Neutrophil (primary cell): ENCODE measurements around the gene PLEKHA7.

ENCODE experiments used
- H3K27ac ChIP-seq: fragments of 200-600 bp; sonication (generic); 2 replicates; pipeline ENCODE4 v1.5.1; 2016; ENCODE audit warnings: mild to moderate bottlenecking, moderate library complexity
- H3K27me3 ChIP-seq: fragments of 200-600 bp; sonication (generic); 2 replicates; pipeline ENCODE4 v1.6.0; 2016; ENCODE audit warnings: mild to moderate bottlenecking
- H3K36me3 ChIP-seq: fragments of 200-600 bp; sonication (generic); 2 replicates; pipeline ENCODE4 v1.5.1; 2017
- H3K4me1 ChIP-seq, 2 experiments: fragments of 200-600 bp in 1 of 2; sonication (generic) in 1 of 2; 1 replicate in 1 of 2; 2 replicates in 1 of 2; pipeline versions ENCODE4 v1.5.1 to v1.6.1; 2013 to 2016; ENCODE audit warnings: low read depth in 1 of 2, low read length in 1 of 2, mild to moderate bottlenecking in 1 of 2, moderate library complexity in 1 of 2; ENCODE audit not compliant: control insufficient read depth in 1 of 2, insufficient read depth in 1 of 2
- H3K4me3 ChIP-seq, 2 experiments: fragments of 200-600 bp in 1 of 2; sonication (generic) in 1 of 2; 1 replicate in 1 of 2; 2 replicates in 1 of 2; pipeline ENCODE4 v1.5.1; 2013 to 2016; ENCODE audit warnings: low read depth in 1 of 2, low read length in 1 of 2, mild to moderate bottlenecking in 1 of 2, moderate library complexity in 1 of 2
- H3K9me3 ChIP-seq: fragments of 200-600 bp; sonication (generic); 2 replicates; pipeline ENCODE4 v1.5.1; 2016
- TF ChIP-seq, protein P1 (sequence below): fragments of 200-600 bp; sonication (generic); IDR thresholded peaks from 2 replicates; pipeline ENCODE4 v1.5.1; 2016; ENCODE audit warnings: antibody characterized with exemption

Gene PLEKHA7

DNA sequence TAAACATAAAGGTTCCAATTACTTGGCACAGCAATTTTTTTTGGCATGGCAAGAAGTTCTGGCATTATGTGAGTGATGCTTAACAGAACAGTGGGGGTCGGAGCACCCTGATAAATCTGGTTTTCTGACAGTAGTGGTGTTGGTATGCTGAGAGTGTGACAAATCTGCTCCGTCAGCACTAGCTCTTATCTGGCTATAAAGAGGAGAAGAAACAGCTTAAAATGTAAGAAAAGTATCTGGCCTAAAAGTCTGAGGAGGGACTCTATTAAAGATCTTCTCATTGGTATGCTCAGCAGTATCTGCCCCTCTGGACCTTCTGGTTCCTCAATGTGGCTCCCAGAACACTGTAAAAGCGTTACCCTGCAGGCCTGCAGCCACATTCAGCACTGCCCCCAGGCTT is 137.4 kb downstream of the PLEKHA7 start:
- no peak overlapping the region for H3K4me3 ChIP-seq
- no peaks in the 10 kb centered on the region for H3K9me3 ChIP-seq
- no peak overlapping the region for H3K27ac ChIP-seq
- no peaks in the 10 kb centered on the region for H3K36me3 ChIP-seq
- no peaks in the 10 kb centered on the region for H3K4me1 ChIP-seq
- TF ChIP-seq, protein P1, sequence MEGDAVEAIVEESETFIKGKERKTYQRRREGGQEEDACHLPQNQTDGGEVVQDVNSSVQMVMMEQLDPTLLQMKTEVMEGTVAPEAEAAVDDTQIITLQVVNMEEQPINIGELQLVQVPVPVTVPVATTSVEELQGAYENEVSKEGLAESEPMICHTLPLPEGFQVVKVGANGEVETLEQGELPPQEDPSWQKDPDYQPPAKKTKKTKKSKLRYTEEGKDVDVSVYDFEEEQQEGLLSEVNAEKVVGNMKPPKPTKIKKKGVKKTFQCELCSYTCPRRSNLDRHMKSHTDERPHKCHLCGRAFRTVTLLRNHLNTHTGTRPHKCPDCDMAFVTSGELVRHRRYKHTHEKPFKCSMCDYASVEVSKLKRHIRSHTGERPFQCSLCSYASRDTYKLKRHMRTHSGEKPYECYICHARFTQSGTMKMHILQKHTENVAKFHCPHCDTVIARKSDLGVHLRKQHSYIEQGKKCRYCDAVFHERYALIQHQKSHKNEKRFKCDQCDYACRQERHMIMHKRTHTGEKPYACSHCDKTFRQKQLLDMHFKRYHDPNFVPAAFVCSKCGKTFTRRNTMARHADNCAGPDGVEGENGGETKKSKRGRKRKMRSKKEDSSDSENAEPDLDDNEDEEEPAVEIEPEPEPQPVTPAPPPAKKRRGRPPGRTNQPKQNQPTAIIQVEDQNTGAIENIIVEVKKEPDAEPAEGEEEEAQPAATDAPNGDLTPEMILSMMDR, result no peak
- peaks cover 8% of the 10 kb centered on the region for H3K27me3 ChIP-seq

GRCh38 chr11:16876053-16876752 is 138.0 kb downstream of the PLEKHA7 start:
- no peaks in the 10 kb centered on the region for H3K36me3 ChIP-seq
- TF ChIP-seq, protein P1, result no peak
- H3K4me3 ChIP-seq, result no peak overlapping the region
- H3K9me3 ChIP-seq, result no peaks in the 10 kb centered on the region
- no peak overlapping the region for H3K27ac ChIP-seq
- peaks cover 8% of the 10 kb centered on the region for H3K27me3 ChIP-seq
- H3K4me1 ChIP-seq, result no peaks in the 10 kb centered on the region

DNA sequence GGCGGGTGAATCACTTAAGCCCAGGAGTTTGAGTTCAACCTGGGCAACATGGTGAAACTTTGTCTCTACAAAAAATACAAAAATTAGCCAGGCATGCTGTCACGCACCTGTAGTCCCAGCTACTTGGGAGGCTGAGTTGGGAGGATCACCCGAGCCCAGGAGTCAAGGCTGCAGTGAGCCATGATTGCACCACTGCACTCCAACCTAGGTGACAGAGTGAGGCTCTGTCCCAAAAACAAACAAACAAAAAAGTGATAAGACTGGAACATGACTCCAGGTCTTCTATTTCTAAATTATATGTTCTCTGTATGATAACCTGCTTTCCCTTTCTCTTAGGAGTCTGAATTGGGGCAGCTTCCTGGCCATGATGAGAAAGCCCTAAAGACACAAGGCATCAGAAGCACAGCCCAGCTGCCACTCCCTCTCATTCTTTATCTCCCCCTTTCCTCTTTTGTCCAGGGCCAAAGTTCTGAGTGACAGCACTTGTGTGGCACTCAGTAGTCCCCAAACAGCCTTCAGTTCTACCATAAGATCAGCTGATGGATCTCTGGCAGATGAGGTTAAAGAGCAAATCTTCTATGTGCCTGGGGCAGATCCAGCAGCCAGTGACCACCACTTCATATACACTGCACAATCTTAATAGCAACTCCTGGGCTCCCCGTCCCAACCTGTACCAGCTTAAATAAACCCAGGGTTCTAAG is 139.8 kb downstream of the PLEKHA7 start:
- Histone ChIP-seq H3K9me3 (no peaks in the 10 kb centered on the region), H3K27me3 (peaks cover 8% of the 10 kb centered on the region), H3K27ac (no peak overlapping the region), H3K4me1 (no peaks in the 10 kb centered on the region), H3K36me3 (no peaks in the 10 kb centered on the region), H3K4me3 (no peak overlapping the region)
- TF ChIP-seq, protein P1, result no peak

DNA sequence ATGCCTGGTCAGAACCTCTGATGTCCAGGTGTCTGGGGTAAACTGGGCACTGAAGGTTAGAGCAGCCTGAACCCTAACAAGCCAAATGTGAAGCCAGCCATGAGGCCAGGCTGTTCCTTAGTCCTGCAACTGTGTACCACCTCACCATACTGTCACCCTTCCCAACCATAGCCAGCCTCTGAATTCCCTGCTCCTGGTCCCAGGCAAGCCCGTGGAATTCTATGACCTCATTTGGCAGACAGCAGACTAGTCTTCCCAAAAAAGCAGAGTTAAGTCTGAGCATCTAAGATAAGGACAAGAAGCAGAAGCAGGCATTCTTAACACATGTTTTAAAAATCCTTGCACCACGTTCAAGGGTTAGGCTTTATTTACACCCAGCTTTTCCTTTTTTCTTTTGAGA is 140.9 kb downstream of the PLEKHA7 start:
- H3K36me3 ChIP-seq, result no peaks in the 10 kb centered on the region

GRCh38 chr11:16871368-16871767 is 142.8 kb downstream of the PLEKHA7 start:
- no peaks in the 10 kb centered on the region for H3K27me3 ChIP-seq
- H3K4me1 ChIP-seq, result no peaks in the 10 kb centered on the region
- no peaks in the 10 kb centered on the region for H3K36me3 ChIP-seq
- no peaks in the 10 kb centered on the region for H3K9me3 ChIP-seq
- H3K27ac ChIP-seq, result no peak overlapping the region
- H3K4me3 ChIP-seq, result no peak overlapping the region
- TF ChIP-seq, protein P1, result no peak

More for the DNA sequence above, 140.9 kb downstream of the PLEKHA7 start:
- TF ChIP-seq, protein P1, result no peak
- no peaks in the 10 kb centered on the region for H3K9me3 ChIP-seq
- H3K4me3 ChIP-seq, result no peak overlapping the region
- no peaks in the 10 kb centered on the region for H3K27me3 ChIP-seq
- no peaks in the 10 kb centered on the region for H3K4me1 ChIP-seq
- H3K27ac ChIP-seq, result no peak overlapping the region
